K562 (cell line): ENCODE measurements around the gene LRP1. TPM values are rescaled to one million over a fixed set of nuclear protein-coding genes. Genes with fewer than 3 reads are reported as not detected.

ENCODE experiments used
- BMI1 ChIP-seq: fragments of 150-350 bp; IDR thresholded peaks from 2 replicates; pipeline ENCODE4 v1.6.1; 2014; ENCODE audit warnings: low read length
- FOXK2 ChIP-seq, 2 experiments: fragments of 450-650 bp; IDR thresholded peaks in 1 of 2; conservative IDR thresholded peaks in 1 of 2; 2 replicates each; pipeline ENCODE4 v1.6.1; 2016; ENCODE audit warnings: low read depth in 2 of 2, mild to moderate bottlenecking in 1 of 2
- HDAC3 ChIP-seq: fragments of 450-650 bp; IDR thresholded peaks from 2 replicates; pipeline ENCODE4 v1.6.1; 2018; ENCODE audit warnings: borderline replicate concordance, mild to moderate bottlenecking, moderate library complexity; ENCODE audit not compliant: partially characterized antibody
- IRF9 ChIP-seq: fragments of 450-650 bp; IDR thresholded peaks from 2 replicates; pipeline ENCODE4 v1.6.1; 2016; ENCODE audit warnings: missing biosample characterization, missing genetic modification characterization
- MIER1 ChIP-seq: fragments of 450-650 bp; IDR thresholded peaks from 2 replicates; pipeline ENCODE4 v1.6.1; 2016; ENCODE audit warnings: antibody characterized with exemption, mild to moderate bottlenecking, low read depth
- NCOA1 ChIP-seq: fragments of 450-650 bp; IDR thresholded peaks from 2 replicates; pipeline ENCODE4 v1.6.1; 2016; ENCODE audit warnings: low read depth
- PCBP1 ChIP-seq: fragments of 200-400 bp; formaldehyde crosslinking; IDR thresholded peaks from 2 replicates; pipeline ENCODE4 v1.6.1; 2018; ENCODE audit warnings: mild to moderate bottlenecking, low read depth, low read length; ENCODE audit not compliant: poor library complexity, severe bottlenecking
- PHF20 ChIP-seq: fragments of 450-650 bp; IDR thresholded peaks from 2 replicates; pipeline ENCODE4 v1.6.1; 2018; ENCODE audit not compliant: partially characterized antibody
- SREBF2 ChIP-seq: sonication (generic); formaldehyde crosslinking; IDR thresholded peaks from 2 replicates; pipeline ENCODE4 v1.4.0; 2020; ENCODE audit warnings: mild to moderate bottlenecking, missing genetic modification reagents
- ZBTB17 ChIP-seq: fragments of 450-650 bp; formaldehyde crosslinking; IDR thresholded peaks from 2 replicates; pipeline ENCODE4 v1.4.0; 2020; ENCODE audit warnings: mild to moderate bottlenecking
- ZNF263 ChIP-seq: sonication (generic); formaldehyde crosslinking; IDR thresholded peaks from 2 replicates; pipeline ENCODE4 v1.8.0; 2022; ENCODE audit warnings: mild to moderate bottlenecking, missing genetic modification reagents, borderline replicate concordance
- ZNF277 ChIP-seq: fragments of 250-450 bp; sonication (Bioruptor Pico); IDR thresholded peaks from 2 replicates; pipeline ENCODE4 v1.8.0; 2022; ENCODE audit warnings: inconsistent platforms, mild to moderate bottlenecking, moderate library complexity, borderline replicate concordance
- ZNF639 ChIP-seq, 2 experiments: fragments of 200-800 bp in 1 of 2; sonication (Bioruptor generic) in 1 of 2; sonication (generic) in 1 of 2; formaldehyde crosslinking in 1 of 2; IDR thresholded peaks in 1 of 2; conservative IDR thresholded peaks in 1 of 2; 2 replicates each; pipeline versions ENCODE4 v1.5.0 to v1.6.1; 2016 to 2020; ENCODE audit warnings: missing compliant biosample characterization in 1 of 2, missing genetic modification characterization in 1 of 2, missing genetic modification reagents in 1 of 2
- ZNF75A ChIP-seq: fragments of 450-650 bp; formaldehyde crosslinking; IDR thresholded peaks from 2 replicates; pipeline ENCODE4 v1.4.0; 2020; ENCODE audit warnings: mild to moderate bottlenecking
- ZNF778 ChIP-seq: fragments of 450-650 bp; formaldehyde crosslinking; IDR thresholded peaks from 2 replicates; pipeline ENCODE4 v1.4.0; 2020; ENCODE audit warnings: mild to moderate bottlenecking, moderate library complexity
- polyA plus RNA-seq, 8 experiments: library from polyadenylated mRNA; depleted of rRNA in 4 of 8; stranded (reverse) in 5 of 8; unstranded in 3 of 8; fragments of >200 nt; fragmentation: Nextera tagmentation in 2 of 8; fragmentation: Illumina TruSeq in 1 of 8; extraction: Ambion mirVana in 2 of 8; extraction: Trizol in 1 of 8; gene quantifications; 2 replicates each; pipeline versions ENCODE4 v1.2.1 to v1.2.3, GENCODE V29; 2011 to 2014; ENCODE audit warnings: inconsistent platforms in 1 of 8, missing spikeins in 1 of 8
- total RNA-seq, 7 experiments: library from RNA; depleted of rRNA in 6 of 7; stranded (reverse); fragments of >200 nt in 6 of 7; fragmentation: Illumina TruSeq in 2 of 7; extraction: Trizol in 2 of 7; gene quantifications; 2 replicates each; pipeline versions ENCODE4 v1.2.1 to v1.2.3, GENCODE V29; 2011 to 2021; ENCODE audit warnings: low replicate concordance in 1 of 7
- TF ChIP-seq, protein P1 (sequence below): sonication (generic); formaldehyde crosslinking; IDR thresholded peaks from 2 replicates; pipeline ENCODE4 v1.8.0; 2022; ENCODE audit warnings: mild to moderate bottlenecking, missing genetic modification reagents
- TF ChIP-seq, protein P2 (sequence below): fragments of 250-450 bp; sonication (Bioruptor Pico); IDR thresholded peaks from 2 replicates; pipeline ENCODE4 v1.4.0; 2020; ENCODE audit warnings: mild to moderate bottlenecking, moderate library complexity
- TF ChIP-seq, protein P3 (sequence below): fragments of 450-650 bp; IDR thresholded peaks from 2 replicates; pipeline ENCODE4 v1.6.1; 2018; ENCODE audit not compliant: partially characterized antibody

The LRP1 gene
- total and polyA plus RNA-seq, 9 of the 15 experiments (the other 6 are each of a cell fraction or from before 2014, with no cell fraction given): 0.04 to 0.64 (median 0.19) TPM; not detected in 2

GRCh38 chr12:57085999-57086492 is 42.2 kb upstream of the LRP1 start (continued):
- TF ChIP-seq ZNF639 (CRISPR knock-in tag; conservative IDR thresholded peaks at IDR 0.05 in 1 of 2, IDR thresholded peaks at IDR 0.05 in 1 of 2): no peak
- no peak for TF ChIP-seq SREBF2
- 0 out of 2 replicates have a peak, but pooled peaks have one; percentile 14 for TF ChIP-seq ZNF263
- TF ChIP-seq ZNF75A (CRISPR knock-in tag): no peak
- TF ChIP-seq HDAC3: no peak
- no peak for TF ChIP-seq PCBP1
- TF ChIP-seq MIER1: no peak
- no peak for TF ChIP-seq PHF20
- TF ChIP-seq, protein P1, sequence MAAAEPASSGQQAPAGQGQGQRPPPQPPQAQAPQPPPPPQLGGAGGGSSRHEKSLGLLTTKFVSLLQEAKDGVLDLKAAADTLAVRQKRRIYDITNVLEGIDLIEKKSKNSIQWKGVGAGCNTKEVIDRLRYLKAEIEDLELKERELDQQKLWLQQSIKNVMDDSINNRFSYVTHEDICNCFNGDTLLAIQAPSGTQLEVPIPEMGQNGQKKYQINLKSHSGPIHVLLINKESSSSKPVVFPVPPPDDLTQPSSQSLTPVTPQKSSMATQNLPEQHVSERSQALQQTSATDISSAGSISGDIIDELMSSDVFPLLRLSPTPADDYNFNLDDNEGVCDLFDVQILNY: no peak
- no peak for TF ChIP-seq ZNF778 (CRISPR knock-in tag)
- TF ChIP-seq, protein P2, sequence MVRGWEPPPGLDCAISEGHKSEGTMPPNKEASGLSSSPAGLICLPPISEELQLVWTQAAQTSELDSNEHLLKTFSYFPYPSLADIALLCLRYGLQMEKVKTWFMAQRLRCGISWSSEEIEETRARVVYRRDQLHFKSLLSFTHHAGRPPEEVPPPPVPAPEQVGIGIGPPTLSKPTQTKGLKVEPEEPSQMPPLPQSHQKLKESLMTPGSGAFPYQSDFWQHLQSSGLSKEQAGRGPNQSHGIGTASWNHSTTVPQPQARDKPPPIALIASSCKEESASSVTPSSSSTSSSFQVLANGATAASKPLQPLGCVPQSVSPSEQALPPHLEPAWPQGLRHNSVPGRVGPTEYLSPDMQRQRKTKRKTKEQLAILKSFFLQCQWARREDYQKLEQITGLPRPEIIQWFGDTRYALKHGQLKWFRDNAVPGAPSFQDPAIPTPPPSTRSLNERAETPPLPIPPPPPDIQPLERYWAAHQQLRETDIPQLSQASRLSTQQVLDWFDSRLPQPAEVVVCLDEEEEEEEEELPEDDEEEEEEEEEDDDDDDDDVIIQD (CRISPR knock-in tag): no peak
- no peak for TF ChIP-seq NCOA1
- no peak for TF ChIP-seq ZNF277 (CRISPR knock-in tag)
- TF ChIP-seq FOXK2 (conservative IDR thresholded peaks at IDR 0.05 in 1 of 2, IDR thresholded peaks at IDR 0.05 in 1 of 2; ENCODE audit: low read depth in 2 of 2): no peak
- TF ChIP-seq BMI1: no peak
- TF ChIP-seq, protein P3, sequence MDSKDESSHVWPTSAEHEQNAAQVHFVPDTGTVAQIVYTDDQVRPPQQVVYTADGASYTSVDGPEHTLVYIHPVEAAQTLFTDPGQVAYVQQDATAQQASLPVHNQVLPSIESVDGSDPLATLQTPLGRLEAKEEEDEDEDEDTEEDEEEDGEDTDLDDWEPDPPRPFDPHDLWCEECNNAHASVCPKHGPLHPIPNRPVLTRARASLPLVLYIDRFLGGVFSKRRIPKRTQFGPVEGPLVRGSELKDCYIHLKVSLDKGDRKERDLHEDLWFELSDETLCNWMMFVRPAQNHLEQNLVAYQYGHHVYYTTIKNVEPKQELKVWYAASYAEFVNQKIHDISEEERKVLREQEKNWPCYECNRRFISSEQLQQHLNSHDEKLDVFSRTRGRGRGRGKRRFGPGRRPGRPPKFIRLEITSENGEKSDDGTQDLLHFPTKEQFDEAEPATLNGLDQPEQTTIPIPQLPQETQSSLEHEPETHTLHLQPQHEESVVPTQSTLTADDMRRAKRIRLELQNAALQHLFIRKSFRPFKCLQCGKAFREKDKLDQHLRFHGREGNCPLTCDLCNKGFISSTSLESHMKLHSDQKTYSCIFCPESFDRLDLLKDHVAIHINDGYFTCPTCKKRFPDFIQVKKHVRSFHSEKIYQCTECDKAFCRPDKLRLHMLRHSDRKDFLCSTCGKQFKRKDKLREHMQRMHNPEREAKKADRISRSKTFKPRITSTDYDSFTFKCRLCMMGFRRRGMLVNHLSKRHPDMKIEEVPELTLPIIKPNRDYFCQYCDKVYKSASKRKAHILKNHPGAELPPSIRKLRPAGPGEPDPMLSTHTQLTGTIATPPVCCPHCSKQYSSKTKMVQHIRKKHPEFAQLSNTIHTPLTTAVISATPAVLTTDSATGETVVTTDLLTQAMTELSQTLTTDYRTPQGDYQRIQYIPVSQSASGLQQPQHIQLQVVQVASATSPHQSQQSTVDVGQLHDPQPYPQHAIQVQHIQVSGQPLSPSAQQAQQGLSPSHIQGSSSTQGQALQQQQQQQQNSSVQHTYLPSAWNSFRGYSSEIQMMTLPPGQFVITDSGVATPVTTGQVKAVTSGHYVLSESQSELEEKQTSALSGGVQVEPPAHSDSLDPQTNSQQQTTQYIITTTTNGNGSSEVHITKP: peak; percentile 28
- no peak for TF ChIP-seq IRF9 (tag)
- TF ChIP-seq ZBTB17 (CRISPR knock-in tag): peak; percentile 89
